Fibroblast of skin of right quadriceps (primary cell): ENCODE measurements around the gene TRNP1.

ENCODE experiments used
- DNase-seq: peaks from one replicate; pipeline ENCODE4 v3.0.0-alpha.2; 2013

The TRNP1 gene

GRCh38 chr1:27003745-27004470 lies 10.4 kb downstream of the TRNP1 start:
- DNase-seq, result no peak

DNA sequence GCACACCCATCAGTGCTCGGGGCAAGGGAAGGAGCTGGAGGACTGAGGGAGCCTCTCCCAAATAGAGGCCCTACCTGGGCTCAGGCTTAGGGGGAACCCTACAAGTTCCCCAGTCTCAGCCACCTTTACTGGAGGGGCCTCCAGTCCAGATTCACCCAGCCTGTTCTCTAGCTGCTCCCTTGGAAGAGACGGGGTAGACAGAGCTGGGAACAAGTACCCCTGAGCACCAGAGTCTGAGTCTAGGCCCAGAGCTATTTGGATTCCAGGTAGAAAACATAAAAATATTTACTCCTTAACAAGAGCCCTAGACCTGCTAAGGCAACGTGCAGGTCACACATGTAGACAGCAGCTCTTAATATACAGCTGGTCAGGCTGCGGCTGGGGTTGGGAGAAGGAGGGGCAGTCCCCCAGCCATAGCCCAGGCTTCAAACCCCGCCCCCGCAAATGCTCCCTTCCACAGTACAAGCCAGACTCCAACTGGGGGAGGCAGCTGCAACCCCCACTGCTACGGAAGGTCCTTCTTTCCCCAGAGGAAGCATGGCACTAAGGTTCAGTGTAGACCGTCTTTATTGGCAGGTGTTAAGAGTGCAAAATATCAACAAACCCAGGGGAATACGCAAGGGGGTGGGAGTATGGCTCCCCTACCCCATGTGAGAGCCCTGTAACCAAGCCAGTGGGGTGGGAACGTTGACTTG lies 11.1 kb downstream of the TRNP1 start:
- peak; percentile 59 for DNase-seq

DNA sequence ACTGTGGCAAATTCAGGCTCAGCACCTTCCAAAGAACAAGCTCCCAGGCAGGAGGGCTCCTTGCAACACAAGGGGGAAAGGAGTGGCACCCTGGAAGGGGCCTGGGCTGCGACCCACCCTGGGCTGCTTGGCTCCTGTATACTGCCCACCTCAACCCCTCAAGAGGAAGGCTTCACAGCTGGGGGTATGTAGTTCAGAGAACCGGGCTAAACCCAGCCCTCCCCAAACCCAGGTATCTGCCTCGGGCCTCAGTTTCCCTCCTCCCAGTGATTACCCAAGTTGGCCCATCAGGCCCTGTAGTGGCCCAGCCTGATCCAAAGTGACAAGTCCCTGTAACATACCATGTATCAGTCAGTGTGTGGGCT lies 11.7 kb downstream of the TRNP1 start:
- DNase-seq, result no peak

GRCh38 chr1:27005648-27006496 lies 12.4 kb downstream of the TRNP1 start:
- DNase-seq, result peak; percentile 23

DNA sequence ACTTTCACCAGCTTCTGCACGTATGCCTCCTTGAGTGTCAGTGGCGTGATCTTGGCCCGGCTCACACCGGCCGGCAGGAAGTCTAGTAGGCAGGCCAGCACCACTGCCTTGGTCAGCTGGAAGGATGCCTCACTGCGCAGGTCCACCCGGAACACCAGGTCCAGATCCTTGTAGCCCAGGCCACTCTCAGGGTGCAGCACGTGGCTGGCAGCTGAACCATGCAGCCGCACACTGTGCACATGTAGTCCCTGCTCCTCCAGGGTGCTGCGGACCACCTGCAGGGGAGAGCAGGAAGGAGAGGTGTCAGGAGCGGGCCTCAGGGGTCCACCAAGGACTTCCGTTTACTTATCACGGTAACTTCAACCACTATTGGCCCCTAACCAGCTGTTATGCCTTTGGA lies 13.2 kb downstream of the TRNP1 start:
- DNase-seq, result no peak

GRCh38 chr1:27007909-27008582 lies 14.6 kb downstream of the TRNP1 start:
- DNase-seq, result no peak

GRCh38 chr1:27009601-27010197 lies 16.2 kb downstream of the TRNP1 start:
- no peak for DNase-seq

DNA sequence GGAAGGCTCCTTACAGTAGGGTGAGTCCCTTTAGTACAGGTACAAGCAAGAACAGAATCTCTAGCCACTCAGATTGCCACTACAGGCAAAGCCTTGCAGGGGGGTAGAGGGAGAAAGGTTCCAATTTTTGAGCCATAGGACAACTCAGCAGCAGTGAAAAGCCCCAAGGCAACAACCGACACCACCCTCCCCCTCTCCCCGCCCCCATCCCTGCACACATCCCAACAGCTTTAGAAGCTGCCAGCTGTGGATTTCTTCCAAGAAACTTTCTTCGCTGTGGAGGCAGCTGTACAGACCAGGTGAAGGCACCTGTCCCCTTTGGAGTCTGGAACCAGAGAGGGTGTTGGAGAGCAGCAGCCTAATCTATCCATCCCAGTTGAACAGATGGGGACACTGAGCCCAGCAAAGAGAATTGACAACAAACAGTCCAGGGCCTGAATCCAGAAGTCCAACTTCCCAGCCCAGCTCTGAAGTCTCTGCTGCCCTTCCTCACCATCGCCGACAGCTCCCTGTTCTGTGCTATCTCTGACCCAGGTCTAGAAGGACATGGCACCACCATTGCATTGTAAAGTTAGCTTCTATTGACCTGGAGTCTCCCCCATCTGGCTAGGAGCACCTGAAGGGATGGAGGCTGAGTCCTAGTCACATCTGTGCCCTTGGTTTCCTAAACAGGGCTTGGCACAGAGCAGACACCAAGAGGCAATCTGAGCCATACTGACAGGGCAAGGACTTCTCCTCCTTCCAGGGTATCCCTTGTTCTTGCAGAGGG lies 16.9 kb downstream of the TRNP1 start:
- DNase-seq, result no peak

GRCh38 chr1:27011058-27011764 lies 17.7 kb downstream of the TRNP1 start:
- peak; percentile 96 for DNase-seq

- DNase-seq, result no peak
Observed at GRCh38 chr1:27011976-27012563, 18.6 kb downstream of the TRNP1 start.

- DNase-seq, result no peak
Observed at GRCh38 chr1:27015260-27015659, 21.8 kb downstream of the TRNP1 start.

DNA sequence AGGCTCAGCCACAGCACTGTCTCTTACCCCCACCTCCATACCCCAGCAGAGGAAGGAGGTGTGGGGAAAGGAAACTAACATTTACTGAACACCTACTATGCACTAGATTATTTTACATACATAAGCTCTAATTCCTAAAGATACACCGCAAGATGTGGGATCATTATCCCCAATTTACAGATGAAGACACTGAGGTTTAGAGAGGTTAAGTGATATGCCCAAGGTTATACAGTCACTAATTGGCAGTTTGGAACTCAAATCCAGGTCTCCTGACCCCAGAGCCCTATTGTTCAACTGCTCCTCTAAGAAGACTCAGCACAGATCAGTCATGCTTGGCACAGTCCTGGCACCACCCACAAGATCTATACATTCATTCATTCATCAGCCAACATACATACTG lies 22.9 kb downstream of the TRNP1 start:
- no peak for DNase-seq

GRCh38 chr1:27017207-27017606 lies 23.7 kb downstream of the TRNP1 start:
- no peak for DNase-seq

GRCh38 chr1:27018316-27018715 lies 24.8 kb downstream of the TRNP1 start:
- no peak for DNase-seq

GRCh38 chr1:27021354-27022031 lies 28.0 kb downstream of the TRNP1 start:
- DNase-seq, result no peak

GRCh38 chr1:27025718-27026117 lies 32.2 kb downstream of the TRNP1 start:
- no peak for DNase-seq

DNA sequence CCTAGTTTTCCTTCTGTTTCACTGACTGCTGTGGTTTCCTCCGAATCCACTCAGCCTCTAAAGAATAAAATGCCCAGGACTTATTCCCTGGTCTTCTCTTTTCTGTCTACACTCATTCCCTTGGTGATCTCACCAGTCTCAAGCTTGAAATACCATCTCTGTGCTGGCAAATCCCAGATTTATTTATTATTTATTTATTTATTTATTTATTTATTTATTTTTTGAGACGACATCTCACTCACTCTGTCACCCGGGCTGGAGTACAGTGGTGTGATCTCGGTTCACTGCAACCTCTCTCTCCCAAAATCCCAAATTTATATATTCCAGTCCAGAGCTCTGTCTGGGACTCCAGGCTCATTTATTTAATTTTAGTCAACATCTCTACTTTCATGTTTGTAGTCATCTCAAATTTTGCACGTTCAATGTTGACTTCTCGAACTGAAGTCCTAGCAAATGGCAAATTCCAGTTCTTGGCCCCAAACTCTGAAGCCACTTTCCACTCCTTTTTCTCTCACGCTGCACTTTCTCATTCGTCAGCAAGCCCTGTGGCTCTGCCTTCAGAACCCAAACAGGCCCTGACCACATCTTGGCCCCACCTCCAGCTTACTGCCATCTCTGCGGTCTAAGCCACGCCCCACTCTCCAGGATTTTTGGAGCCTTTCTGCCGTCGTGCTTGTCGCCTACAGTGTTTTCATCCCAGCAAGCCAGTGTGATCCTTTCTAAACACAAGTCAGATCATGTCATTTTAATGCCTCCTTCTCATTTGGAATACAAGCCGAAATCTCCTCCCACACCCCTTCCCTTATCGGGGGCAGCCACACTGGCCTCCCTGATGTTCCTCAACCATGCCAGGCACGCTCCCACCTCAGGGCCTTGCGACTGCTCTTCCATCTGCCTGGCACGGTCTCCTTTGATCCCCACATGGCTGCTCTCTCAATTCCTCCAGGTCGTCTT lies 33.4 kb downstream of the TRNP1 start:
- DNase-seq, result peak; percentile 74

DNA sequence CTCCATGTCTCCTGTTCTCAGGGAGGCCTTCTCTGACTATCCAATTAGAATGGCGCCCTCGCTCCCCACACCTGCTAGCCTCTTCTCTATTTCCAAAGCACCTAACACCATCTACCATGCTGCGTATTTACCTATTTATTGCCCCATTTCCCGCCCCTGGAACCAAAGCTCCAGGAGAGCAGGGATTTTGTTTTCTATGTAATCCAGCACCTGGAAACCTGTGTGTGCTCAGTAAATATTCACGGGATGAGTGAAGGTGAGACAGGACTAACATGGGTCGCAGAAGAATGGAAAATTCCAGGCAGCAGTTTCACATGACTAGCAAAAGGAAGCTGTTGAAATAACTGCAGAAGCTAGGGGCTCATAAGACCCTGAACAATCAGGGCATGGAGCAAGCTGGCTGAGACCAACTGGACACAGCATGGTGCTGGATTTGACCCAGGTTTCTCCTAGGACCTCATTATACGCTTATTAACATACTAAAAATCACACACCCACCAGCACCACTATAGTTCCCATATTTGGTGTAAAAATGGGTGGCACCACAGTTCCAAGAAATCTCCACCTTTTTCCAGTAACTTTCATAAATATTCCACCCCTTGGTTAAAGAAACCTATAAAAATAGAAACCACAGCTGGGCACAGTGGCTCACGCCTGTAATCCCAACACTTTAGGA lies 34.2 kb downstream of the TRNP1 start:
- DNase-seq, result no peak
